ENCODE results near the gene KIAA1755.
"Not testable (repeated sequence)": the region's sequence is repeated elsewhere in the genome, so short reads cannot be mapped to it uniquely, and the experiment has no call there.

Gene KIAA1755

GRCh38 chr20:38290829-38291814 lies 30.6 kb upstream of the KIAA1755 start:
- no peak for DNase-seq (ENCODE audit: low read depth in 2 of 2, low spot score in 1 of 2)

GRCh38 chr20:38286586-38287531 lies 26.3 kb upstream of the KIAA1755 start:
- DNase-seq (ENCODE audit: low read depth in 2 of 2, low spot score in 1 of 2): no peak

GRCh38 chr20:38284893-38285444 lies 24.4 kb upstream of the KIAA1755 start:
- DNase-seq (ENCODE audit: low read depth in 2 of 2, low spot score in 1 of 2): no peak

- not testable (repeated sequence) for DNase-seq (ENCODE audit: low read depth in 2 of 2, low spot score in 1 of 2)
Observed at GRCh38 chr20:38284066-38284650, 23.6 kb upstream of the KIAA1755 start.

GRCh38 chr20:38283236-38283635 lies 22.7 kb upstream of the KIAA1755 start:
- DNase-seq (ENCODE audit: low read depth in 2 of 2, low spot score in 1 of 2): no peak

- DNase-seq (ENCODE audit: low read depth in 2 of 2, low spot score in 1 of 2): not testable (repeated sequence)
Observed at GRCh38 chr20:38281176-38281915, 20.8 kb upstream of the KIAA1755 start.

- DNase-seq (ENCODE audit: low read depth in 2 of 2, low spot score in 1 of 2): no peak
Observed at GRCh38 chr20:38278763-38279162, 18.2 kb upstream of the KIAA1755 start.

GRCh38 chr20:38278131-38278530 lies 17.6 kb upstream of the KIAA1755 start:
- DNase-seq (ENCODE audit: low read depth in 2 of 2, low spot score in 1 of 2): no peak

- no peak for DNase-seq (ENCODE audit: low read depth in 2 of 2, low spot score in 1 of 2)
Observed at GRCh38 chr20:38277691-38278090, 17.2 kb upstream of the KIAA1755 start.

- no peak for DNase-seq (ENCODE audit: low read depth in 2 of 2, low spot score in 1 of 2)
Observed at GRCh38 chr20:38277285-38277684, 16.8 kb upstream of the KIAA1755 start.

GRCh38 chr20:38275815-38276550 lies 15.4 kb upstream of the KIAA1755 start:
- no peak for DNase-seq (ENCODE audit: low read depth in 2 of 2, low spot score in 1 of 2)

GRCh38 chr20:38272961-38273360 lies 12.4 kb upstream of the KIAA1755 start:
- no peak for DNase-seq (ENCODE audit: low read depth in 2 of 2, low spot score in 1 of 2)

GRCh38 chr20:38272398-38272797 lies 11.9 kb upstream of the KIAA1755 start:
- DNase-seq (ENCODE audit: low read depth in 2 of 2, low spot score in 1 of 2): no peak

GRCh38 chr20:38271608-38272120 lies 11.1 kb upstream of the KIAA1755 start:
- no peak for DNase-seq (ENCODE audit: low read depth in 2 of 2, low spot score in 1 of 2)

GRCh38 chr20:38270869-38271605 lies 10.5 kb upstream of the KIAA1755 start:
- no peak for DNase-seq (ENCODE audit: low read depth in 2 of 2, low spot score in 1 of 2)

GRCh38 chr20:38269715-38270114 lies 9.2 kb upstream of the KIAA1755 start:
- no peak for DNase-seq (ENCODE audit: low read depth in 2 of 2, low spot score in 1 of 2)

- DNase-seq (ENCODE audit: low read depth in 2 of 2, low spot score in 1 of 2): no peak
Observed at GRCh38 chr20:38269040-38269439, 8.5 kb upstream of the KIAA1755 start.

GRCh38 chr20:38267901-38268514 lies 7.5 kb upstream of the KIAA1755 start:
- no peak for DNase-seq (ENCODE audit: low read depth in 2 of 2, low spot score in 1 of 2)
